SW 1271 (cell line): ENCODE results near the gene FAM20C.

Experiments
- DNase-seq, 2 experiments: peaks; one replicate each; lab custom pipeline; 2025; lab: John Stamatoyannopoulos, UW

Gene FAM20C

DNA sequence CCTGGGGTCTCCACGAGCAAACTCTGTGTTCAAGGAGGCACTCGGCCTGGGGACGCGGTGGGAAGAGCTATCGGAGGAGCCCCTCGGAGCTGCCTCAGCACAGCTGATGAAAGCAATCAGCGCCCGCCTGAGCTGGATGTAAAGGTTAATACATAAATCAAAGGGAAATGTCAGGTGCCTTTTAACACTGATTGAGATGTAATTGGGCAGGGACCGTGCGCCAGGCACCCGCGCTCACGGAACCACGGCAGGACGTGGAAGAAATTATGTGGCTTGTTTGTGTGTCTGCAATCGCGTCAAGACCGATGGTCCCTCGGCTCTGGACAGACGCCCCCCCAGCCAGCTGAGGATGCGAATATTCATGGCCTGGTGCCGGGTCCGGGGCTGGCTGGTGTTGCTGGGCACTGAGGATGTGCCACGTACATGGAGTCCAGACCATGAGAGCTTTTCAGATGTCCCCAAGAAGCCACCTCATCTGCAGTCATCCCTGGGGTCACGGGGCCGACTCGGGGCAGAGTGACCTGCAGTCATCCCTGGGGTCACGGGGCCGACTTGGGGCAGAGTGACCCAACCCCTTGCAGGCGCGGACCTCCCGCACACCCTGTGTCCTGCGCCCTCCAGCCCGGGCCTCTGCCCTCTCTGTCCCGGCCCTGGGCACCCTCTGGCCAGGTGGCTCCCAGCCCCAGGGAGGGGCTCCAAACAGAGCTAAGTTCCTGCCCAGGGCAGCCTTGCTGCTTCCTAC, 113.2 kb downstream of the FAM20C start:
- DNase-seq: no peak

DNA sequence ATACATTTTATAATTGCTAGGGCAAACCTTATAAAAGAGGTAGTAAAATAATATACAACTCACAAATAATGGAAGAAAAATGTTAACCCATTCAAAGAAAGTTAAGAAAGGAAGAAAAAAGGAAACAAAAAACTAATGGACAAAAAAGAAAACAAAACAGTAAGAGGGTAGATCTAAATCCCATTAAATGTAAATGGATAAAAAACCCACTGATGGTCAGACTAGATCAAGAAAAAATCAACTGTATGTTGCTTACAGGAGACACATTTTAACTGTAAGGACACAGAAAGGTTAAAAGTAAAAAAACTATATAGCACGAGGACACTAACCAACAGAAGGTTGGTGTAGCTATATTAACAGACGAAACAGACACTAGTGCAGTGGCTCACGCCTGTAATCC, 115.6 kb downstream of the FAM20C start:
- no peak for DNase-seq

DNA sequence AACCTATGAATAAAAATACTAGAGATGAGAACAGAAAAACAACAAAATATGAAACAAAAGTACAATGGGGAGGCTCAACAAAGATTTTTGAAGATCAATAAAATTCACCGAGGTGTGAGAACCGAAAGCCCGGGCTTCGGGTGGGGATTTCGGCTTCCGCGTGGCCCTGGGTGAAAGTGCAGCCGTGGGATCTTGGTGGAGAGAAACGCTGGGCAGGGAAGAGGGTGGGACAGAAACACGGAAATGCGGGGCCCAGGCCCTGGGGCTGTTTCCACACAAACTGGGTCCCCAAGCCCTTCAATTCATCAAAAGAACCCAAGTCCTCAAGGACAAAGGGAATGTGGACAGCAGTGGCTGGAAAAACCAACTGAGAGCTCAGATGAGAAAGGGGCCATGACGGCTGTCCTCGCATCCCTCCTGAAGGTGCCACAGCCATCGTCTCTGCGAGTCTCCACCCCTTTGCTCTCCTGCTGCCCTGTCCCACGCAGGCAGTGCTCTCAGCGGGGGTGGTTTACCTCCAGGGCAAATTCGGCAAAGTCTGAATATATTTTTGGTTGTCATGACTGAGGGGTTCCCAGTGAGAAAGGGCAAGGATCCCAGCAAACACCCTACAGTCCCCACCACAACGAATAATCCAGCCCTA, 117.3 kb downstream of the FAM20C start:
- DNase-seq: no peak
